MG63 (cell line): ENCODE measurements around the gene NCBP3. TPM values are rescaled to one million over a fixed set of nuclear protein-coding genes. Genes with fewer than 3 reads are reported as not detected.
A peak's percentile ranks its signal among the peaks of the same experiment; 100 is the strongest.

Experiments used
- DNase-seq: peaks from one replicate; pipeline ENCODE4 v3.0.0-alpha.2; 2020
- H3K27me3 ChIP-seq: fragments of 250-450 bp; sonication (Bioruptor Pico); 2 replicates; pipeline ENCODE4 v1.5.1; 2020; ENCODE audit warnings: mild to moderate bottlenecking, moderate library complexity
- H3K36me3 ChIP-seq: fragments of 250-450 bp; sonication (Bioruptor Pico); 2 replicates; pipeline ENCODE4 v1.5.1; 2020; ENCODE audit warnings: mild to moderate bottlenecking, moderate library complexity
- H3K4me3 ChIP-seq: fragments of 250-450 bp; sonication (Bioruptor Pico); 2 replicates; pipeline ENCODE4 v1.5.1; 2020; ENCODE audit warnings: mild to moderate bottlenecking, moderate library complexity
- H3K9me3 ChIP-seq: fragments of 250-450 bp; sonication (Bioruptor Pico); 2 replicates; pipeline ENCODE4 v1.5.1; 2020; ENCODE audit warnings: mild to moderate bottlenecking, moderate library complexity
- total RNA-seq: library from RNA; depleted of rRNA; stranded (reverse); fragments of >200 nt; shearing (Covaris generic); gene quantifications from 2 replicates; pipeline ENCODE4 v1.2.3, GENCODE V29; 2014; ENCODE audit warnings: low replicate concordance

The NCBP3 gene
- total RNA-seq, 1 experiment from 2014 or later, result 6.6 TPM

GRCh38 chr17:3835410-3836229 is 10.4 kb downstream of the NCBP3 start:
- Histone ChIP-seq H3K9me3 (no peaks in the 10 kb centered on the region), H3K27me3 (no peaks in the 10 kb centered on the region), H3K36me3 (peaks cover 4% of the 10 kb centered on the region), H3K4me3 (no peak overlapping the region)
- DNase-seq, result no peak

GRCh38 chr17:3834811-3835210 is 11.2 kb downstream of the NCBP3 start:
- H3K27me3 ChIP-seq, result no peaks in the 10 kb centered on the region
- peaks cover 3% of the 10 kb centered on the region for H3K36me3 ChIP-seq
- H3K9me3 ChIP-seq, result no peaks in the 10 kb centered on the region
- no peak for DNase-seq
- no peak overlapping the region for H3K4me3 ChIP-seq

GRCh38 chr17:3828852-3829232 is 17.2 kb downstream of the NCBP3 start:
- H3K4me3 ChIP-seq, result no peak overlapping the region
- no peaks in the 10 kb centered on the region for H3K27me3 ChIP-seq
- peaks cover 25% of the 10 kb centered on the region for H3K36me3 ChIP-seq
- no peak for DNase-seq
- no peaks in the 10 kb centered on the region for H3K9me3 ChIP-seq

- no peak overlapping the region for H3K4me3 ChIP-seq
- H3K27me3 ChIP-seq, result no peaks in the 10 kb centered on the region
- DNase-seq, result peak; percentile 67
- H3K36me3 ChIP-seq, result peaks cover 25% of the 10 kb centered on the region
- no peaks in the 10 kb centered on the region for H3K9me3 ChIP-seq
Measured at GRCh38 chr17:3828151-3828851, 17.7 kb downstream of the NCBP3 start.

GRCh38 chr17:3827124-3827773 is 18.8 kb downstream of the NCBP3 start:
- DNase-seq, result peak; percentile 9
- Histone ChIP-seq H3K4me3 (no peak overlapping the region), H3K9me3 (no peaks in the 10 kb centered on the region), H3K27me3 (no peaks in the 10 kb centered on the region), H3K36me3 (peaks cover 29% of the 10 kb centered on the region)

GRCh38 chr17:3826191-3826590 is 19.9 kb downstream of the NCBP3 start:
- peaks cover 31% of the 10 kb centered on the region for H3K36me3 ChIP-seq
- H3K9me3 ChIP-seq, result no peaks in the 10 kb centered on the region
- DNase-seq, result peak; percentile 15
- H3K27me3 ChIP-seq, result no peaks in the 10 kb centered on the region
- H3K4me3 ChIP-seq, result no peak overlapping the region

GRCh38 chr17:3821101-3821500 is 24.9 kb downstream of the NCBP3 start:
- Histone ChIP-seq H3K27me3 (no peaks in the 10 kb centered on the region), H3K36me3 (peaks cover 27% of the 10 kb centered on the region), H3K9me3 (no peaks in the 10 kb centered on the region), H3K4me3 (no peak overlapping the region)
- no peak for DNase-seq

GRCh38 chr17:3818786-3819185 is 27.3 kb downstream of the NCBP3 start:
- Histone ChIP-seq H3K36me3 (peaks cover 19% of the 10 kb centered on the region), H3K4me3 (no peak overlapping the region), H3K27me3 (no peaks in the 10 kb centered on the region), H3K9me3 (no peaks in the 10 kb centered on the region)
- no peak for DNase-seq

- H3K4me3 ChIP-seq, result no peak overlapping the region
- H3K27me3 ChIP-seq, result no peaks in the 10 kb centered on the region
- DNase-seq, result no peak
- H3K36me3 ChIP-seq, result peaks cover 19% of the 10 kb centered on the region
- no peaks in the 10 kb centered on the region for H3K9me3 ChIP-seq
Measured at GRCh38 chr17:3817851-3818605, 28.0 kb downstream of the NCBP3 start.

- peaks cover 13% of the 10 kb centered on the region for H3K36me3 ChIP-seq
- no peaks in the 10 kb centered on the region for H3K27me3 ChIP-seq
- no peak overlapping the region for H3K4me3 ChIP-seq
- no peak for DNase-seq
- no peaks in the 10 kb centered on the region for H3K9me3 ChIP-seq
Measured at GRCh38 chr17:3815925-3816324, 30.1 kb downstream of the NCBP3 start.

GRCh38 chr17:3815122-3815521 is 30.9 kb downstream of the NCBP3 start:
- H3K4me3 ChIP-seq, result no peak overlapping the region
- no peaks in the 10 kb centered on the region for H3K9me3 ChIP-seq
- H3K27me3 ChIP-seq, result no peaks in the 10 kb centered on the region
- H3K36me3 ChIP-seq, result peaks cover 12% of the 10 kb centered on the region
- no peak for DNase-seq

GRCh38 chr17:3814361-3814760 is 31.7 kb downstream of the NCBP3 start:
- Histone ChIP-seq H3K36me3 (peaks cover 11% of the 10 kb centered on the region), H3K9me3 (no peaks in the 10 kb centered on the region), H3K27me3 (no peaks in the 10 kb centered on the region), H3K4me3 (no peak overlapping the region)
- DNase-seq, result no peak

GRCh38 chr17:3813171-3813570 is 32.9 kb downstream of the NCBP3 start:
- H3K9me3 ChIP-seq, result no peaks in the 10 kb centered on the region
- no peak overlapping the region for H3K4me3 ChIP-seq
- no peak for DNase-seq
- H3K36me3 ChIP-seq, result peaks cover 8% of the 10 kb centered on the region
- no peaks in the 10 kb centered on the region for H3K27me3 ChIP-seq

GRCh38 chr17:3812771-3813170 is 33.3 kb downstream of the NCBP3 start:
- Histone ChIP-seq H3K36me3 (peaks cover 6% of the 10 kb centered on the region), H3K9me3 (no peaks in the 10 kb centered on the region), H3K4me3 (no peak overlapping the region), H3K27me3 (no peaks in the 10 kb centered on the region)
- DNase-seq, result no peak

- peaks cover 6% of the 10 kb centered on the region for H3K36me3 ChIP-seq
- DNase-seq, result no peak
- no peaks in the 10 kb centered on the region for H3K27me3 ChIP-seq
- H3K9me3 ChIP-seq, result no peaks in the 10 kb centered on the region
- no peak overlapping the region for H3K4me3 ChIP-seq
Measured at GRCh38 chr17:3812284-3812683, 33.8 kb downstream of the NCBP3 start.

- no peak for DNase-seq
- H3K36me3 ChIP-seq, result peaks cover 5% of the 10 kb centered on the region
Measured at GRCh38 chr17:3810019-3810418, 36.0 kb downstream of the NCBP3 start.

GRCh38 chr17:3809135-3809534 is 36.9 kb downstream of the NCBP3 start:
- H3K27me3 ChIP-seq, result no peaks in the 10 kb centered on the region
- no peaks in the 10 kb centered on the region for H3K9me3 ChIP-seq
- no peak overlapping the region for H3K4me3 ChIP-seq
- H3K36me3 ChIP-seq, result peaks cover 4% of the 10 kb centered on the region
- DNase-seq, result no peak

More at GRCh38 chr17:3810019-3810418, 36.0 kb downstream of the NCBP3 start:
- Histone ChIP-seq H3K4me3 (no peak overlapping the region), H3K27me3 (no peaks in the 10 kb centered on the region), H3K9me3 (no peaks in the 10 kb centered on the region)
